HCT116 (cell line): ENCODE data around the gene RPL15. TPM values are rescaled to one million over a fixed set of nuclear protein-coding genes. Genes with fewer than 3 reads are reported as not detected.
A peak's percentile ranks its signal among the peaks of the same experiment; 100 is the strongest.

ENCODE experiments used
- ATAC-seq: fragments of 200-7000 bp; cut with Tn5 transposase; 2 replicates; pipeline ENCODE4 v1.9.1; 2020; ENCODE audit warnings: mild to moderate bottlenecking, moderate library complexity
- BruUV-seq: library from RNA; stranded (reverse); fragments of 400-500 nt; replicated peaks from 2 replicates; lab custom pipeline; 2021; lab: Mats Ljungman, UMichigan
- CTCF ChIA-PET: fragments of 300-600 bp; sonication (Branson Sonifier 250); formaldehyde crosslinking; loops from one replicate; lab custom pipeline; 2021; ENCODE audit warnings: antibody characterized with exemption; lab: Charles Lee
- POLR2A ChIA-PET: fragments of 300-600, 350-600 bp; sonication (Branson Sonifier 250); formaldehyde crosslinking; loops from one replicate; lab custom pipeline; 2021; ENCODE audit warnings: antibody characterized with exemption; lab: Charles Lee
- RAD21 ChIA-PET, 2 experiments: fragments of 300-600 bp; sonication (Branson Sonifier 250); formaldehyde crosslinking; loops; one replicate each; lab custom pipeline; 2023; ENCODE audit warnings: low total read pairs in 2 of 2; ENCODE audit not compliant: uncharacterized antibody in 2 of 2, unreplicated experiment in 2 of 2, low non-redundant PET in 1 of 2; lab: Charles Lee
- DNase-seq: peaks from one replicate; pipeline ENCODE4 v3.0.0-alpha.2; 2010; ENCODE audit warnings: low read depth, low spot score
- H2AFZ ChIP-seq: fragments of 200-600 bp; shearing (Covaris generic), sonication (generic); 2 replicates; pipeline ENCODE4 v1.6.1; 2017; ENCODE audit warnings: low read depth, mixed run types, mixed read lengths, antibody characterized with exemption, low read length; ENCODE audit not compliant: poor library complexity, severe bottlenecking
- H3K27ac ChIP-seq: 2 replicates; pipeline ENCODE4 v1.5.1; 2012; ENCODE audit warnings: low read depth, low read length
- H3K27me3 ChIP-seq: fragments of 200-600 bp; sonication (generic); 2 replicates; pipeline ENCODE4 v1.6.1; 2016; ENCODE audit warnings: mixed run types, low read length, mixed read lengths; ENCODE audit not compliant: insufficient read depth
- H3K36me3 ChIP-seq, 2 experiments: fragments of 200-500 bp in 1 of 2; fragments of 200-600 bp in 1 of 2; sonication (Bioruptor generic) in 1 of 2; sonication (generic) in 1 of 2; 2 replicates each; pipeline versions ENCODE4 v1.5.1 to v1.6.1; 2014 to 2016; ENCODE audit warnings: low read length in 2 of 2, inconsistent platforms in 1 of 2, mixed read lengths in 1 of 2, mixed run types in 1 of 2; ENCODE audit not compliant: insufficient read depth in 2 of 2, control insufficient read depth in 1 of 2
- H3K4me1 ChIP-seq, 2 experiments: fragments of 200-600 bp in 1 of 2; sonication (generic) in 1 of 2; 2 replicates each; pipeline versions ENCODE4 v1.5.1 to v1.6.1; 2012 to 2017; ENCODE audit warnings: low read length in 2 of 2, inconsistent platforms in 1 of 2, mild to moderate bottlenecking in 1 of 2, mixed read lengths in 1 of 2, mixed run types in 1 of 2, moderate library complexity in 1 of 2; ENCODE audit not compliant: insufficient read depth in 2 of 2, control insufficient read depth in 1 of 2
- H3K4me2 ChIP-seq: fragments of 200-600 bp; sonication (generic); 2 replicates; pipeline ENCODE4 v1.6.1; 2017; ENCODE audit warnings: mixed run types, low read length, mixed read lengths
- H3K4me3 ChIP-seq, 2 experiments: fragments of 200-600 bp in 1 of 2; sonication (generic) in 1 of 2; replicated peaks in 1 of 2; 2 replicates each; pipeline ENCODE4 v1.5.1; 2011 to 2016; ENCODE audit warnings: low read length in 2 of 2, control low read depth in 1 of 2, low read depth in 1 of 2, mild to moderate bottlenecking in 1 of 2, mixed read lengths in 1 of 2, mixed run types in 1 of 2
- H3K79me2 ChIP-seq: fragments of 200-600 bp; sonication (generic); 2 replicates; pipeline ENCODE4 v1.6.1; 2017; ENCODE audit warnings: mild to moderate bottlenecking, mixed run types, low read length, moderate library complexity, mixed read lengths; ENCODE audit not compliant: insufficient read depth
- H3K9ac ChIP-seq: fragments of 200-600 bp; sonication (generic); 2 replicates; pipeline ENCODE4 v1.6.1; 2016; ENCODE audit warnings: low read length, mixed read lengths
- H3K9me2 ChIP-seq: fragments of 200-600 bp; sonication (generic), shearing (Covaris generic); 2 replicates; pipeline ENCODE4 v1.6.1; 2017; ENCODE audit warnings: mixed run types, mild to moderate bottlenecking, moderate library complexity; ENCODE audit not compliant: insufficient read depth
- H3K9me3 ChIP-seq, 2 experiments: fragments of 200-500 bp in 1 of 2; fragments of 200-600 bp in 1 of 2; sonication (Bioruptor generic) in 1 of 2; sonication (generic) in 1 of 2; 2 replicates each; pipeline ENCODE4 v1.6.1; 2014 to 2017; ENCODE audit warnings: low read length in 2 of 2, mixed read lengths in 2 of 2, inconsistent platforms in 1 of 2, low read depth in 1 of 2, mild to moderate bottlenecking in 1 of 2, mixed run types in 1 of 2, moderate library complexity in 1 of 2; ENCODE audit not compliant: control insufficient read depth in 1 of 2, insufficient read depth in 1 of 2
- H4K20me1 ChIP-seq: fragments of 200-600 bp; sonication (generic), shearing (Covaris generic); 2 replicates; pipeline ENCODE4 v1.6.1; 2017; ENCODE audit warnings: mixed run types, mild to moderate bottlenecking, moderate library complexity; ENCODE audit not compliant: insufficient read depth
- EGR1 ChIP-seq: IDR thresholded peaks from 2 replicates; pipeline ENCODE4 v1.6.1; 2012; ENCODE audit warnings: low read depth
- ELF1 ChIP-seq: IDR thresholded peaks from 2 replicates; pipeline ENCODE4 v1.6.1; 2012; ENCODE audit warnings: low read depth, borderline replicate concordance
- JUND ChIP-seq: IDR thresholded peaks from 2 replicates; pipeline ENCODE4 v1.6.1; 2012
- POLR2AphosphoS5 ChIP-seq: IDR thresholded peaks from 2 replicates; pipeline ENCODE4 v1.6.1; 2011; ENCODE audit warnings: mild to moderate bottlenecking, low read depth, low read length, moderate library complexity
- RAD21 ChIP-seq: IDR thresholded peaks from 2 replicates; pipeline ENCODE4 v1.6.1; 2012; ENCODE audit warnings: low read depth, mild to moderate bottlenecking
- SRF ChIP-seq: IDR thresholded peaks from 2 replicates; pipeline ENCODE4 v1.6.1; 2012; ENCODE audit warnings: low read depth
- ZFX ChIP-seq: fragments of 450-650 bp; IDR thresholded peaks from 2 replicates; pipeline ENCODE4 v1.6.1; 2017
- intact Hi-C: fragments of 100-400 bp; cut with micrococcal nuclease; formaldehyde crosslinking; loops from 2 replicates; pipeline ENCODE4 v1.10.0; 2022
- total RNA-seq: library from RNA; stranded (reverse); gene quantifications from one replicate; pipeline ENCODE4 v1.2.1, GENCODE V29; 2021; ENCODE audit not compliant: unreplicated experiment
- TF ChIP-seq, protein P1 (sequence below), 3 experiments: fragments of 200-600 bp in 1 of 3; sonication (generic) in 1 of 3; IDR thresholded peaks in 2 of 3; conservative IDR thresholded peaks in 1 of 3; 2 replicates each; pipeline ENCODE4 v1.5.1; 2012 to 2017; ENCODE audit warnings: low read depth in 2 of 3, low read length in 2 of 3, antibody characterized with exemption in 1 of 3, borderline replicate concordance in 1 of 3, control low read depth in 1 of 3, mild to moderate bottlenecking in 1 of 3, mixed read lengths in 1 of 3, mixed run types in 1 of 3, moderate library complexity in 1 of 3; ENCODE audit not compliant: insufficient read depth in 1 of 3

Gene RPL15
- total RNA-seq, 1 experiment from 2014 or later, result 2,177 TPM

GRCh38 chr3:23916886-23917678 lies at the start of gene RPL15, which contains the start of gene NKIRAS1 (continued):
- TF ChIP-seq JUND (no peak), ZFX (peak; percentile 61), ELF1 (peak; percentile 21; the same call in 1 of the 2 replicates), EGR1 (peak; percentile 62; the same call in 1 of the 2 replicates), POLR2AphosphoS5 (peak; percentile 99)

DNA sequence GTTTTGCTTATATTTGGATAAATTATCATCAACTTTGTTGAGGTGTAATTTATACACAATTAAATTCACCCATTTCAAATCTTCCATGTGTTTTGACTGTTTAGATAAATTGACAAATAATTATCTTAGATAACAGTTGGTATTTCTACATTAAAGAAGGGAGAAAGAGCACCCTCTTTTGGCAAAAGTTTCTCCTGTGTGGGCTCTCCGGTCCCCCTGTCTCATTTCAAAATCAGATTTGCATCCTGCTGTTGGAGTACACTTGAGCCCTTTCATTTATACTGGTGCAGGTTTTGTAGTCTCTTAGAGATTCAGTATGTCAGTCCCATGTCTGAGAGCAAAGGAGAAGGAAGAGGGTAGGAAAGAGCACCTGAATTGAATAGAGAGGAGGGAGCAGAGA lies 49.5 kb upstream of the RPL15 start:
- no peak overlapping the region for H3K4me3 ChIP-seq
- no peaks in the 10 kb centered on the region for H3K9me3 ChIP-seq
- H3K79me2 ChIP-seq, result peaks cover 50% of the 10 kb centered on the region
- H3K9ac ChIP-seq, result no peak overlapping the region
- ChIA-PET RAD21 (no interaction called here), CTCF (no interaction called here)
- intact Hi-C loops, result no loop called here
- H3K4me2 ChIP-seq, result no peak overlapping the region
- BruUV-seq, result no TSS peak
- H2AFZ ChIP-seq, result no peak overlapping the region
- H3K4me1 ChIP-seq, result peaks cover 13 to 14% of the 10 kb centered on the region in 2 experiments; a peak in 3 of 4 replicates
- H4K20me1 ChIP-seq, result no peaks in the 10 kb centered on the region
- TF ChIP-seq SRF (no peak), ELF1 (no peak), RAD21 (peak; percentile 52)
- TF ChIP-seq, protein P1, sequence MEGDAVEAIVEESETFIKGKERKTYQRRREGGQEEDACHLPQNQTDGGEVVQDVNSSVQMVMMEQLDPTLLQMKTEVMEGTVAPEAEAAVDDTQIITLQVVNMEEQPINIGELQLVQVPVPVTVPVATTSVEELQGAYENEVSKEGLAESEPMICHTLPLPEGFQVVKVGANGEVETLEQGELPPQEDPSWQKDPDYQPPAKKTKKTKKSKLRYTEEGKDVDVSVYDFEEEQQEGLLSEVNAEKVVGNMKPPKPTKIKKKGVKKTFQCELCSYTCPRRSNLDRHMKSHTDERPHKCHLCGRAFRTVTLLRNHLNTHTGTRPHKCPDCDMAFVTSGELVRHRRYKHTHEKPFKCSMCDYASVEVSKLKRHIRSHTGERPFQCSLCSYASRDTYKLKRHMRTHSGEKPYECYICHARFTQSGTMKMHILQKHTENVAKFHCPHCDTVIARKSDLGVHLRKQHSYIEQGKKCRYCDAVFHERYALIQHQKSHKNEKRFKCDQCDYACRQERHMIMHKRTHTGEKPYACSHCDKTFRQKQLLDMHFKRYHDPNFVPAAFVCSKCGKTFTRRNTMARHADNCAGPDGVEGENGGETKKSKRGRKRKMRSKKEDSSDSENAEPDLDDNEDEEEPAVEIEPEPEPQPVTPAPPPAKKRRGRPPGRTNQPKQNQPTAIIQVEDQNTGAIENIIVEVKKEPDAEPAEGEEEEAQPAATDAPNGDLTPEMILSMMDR (IDR thresholded peaks at IDR 0.05 in 2 of 3, conservative IDR thresholded peaks at IDR 0.05 in 1 of 3; ENCODE audit: borderline replicate concordance in 1 of 3, insufficient read depth in 1 of 3, low read depth in 2 of 3, low read length in 2 of 3), result peak; percentile 1 to 24 (median 15); a peak in 2 of 6 replicates
- TF ChIP-seq, all 23 proteins: peak for 2
- DNase-seq (no peak), ATAC-seq (no peak; the same call in 1 of the 2 replicates)
- Histone ChIP-seq H3K27ac (no peak overlapping the region), H3K9me2 (no peaks in the 10 kb centered on the region), H3K36me3 (no peaks in the 10 kb centered on the region; a peak in 1 of 4 replicates), H3K27me3 (no peaks in the 10 kb centered on the region)
- POLR2A ChIA-PET, result no interaction called here
